Skeletal muscle cell (primary cell): ENCODE results near the gene SLC12A7.
"Not testable (repeated sequence)": the region's sequence is repeated elsewhere in the genome, so short reads cannot be mapped to it uniquely, and the experiment has no call there.

Experiments used
- DNase-seq: peaks from one replicate; pipeline ENCODE4 v3.0.0-alpha.2; 2010; ENCODE audit warnings: low read depth
- H3K4me3 ChIP-seq: 2 replicates; pipeline ENCODE4 v1.5.1; 2011; ENCODE audit warnings: low read depth, mild to moderate bottlenecking, control low read depth, low read length, moderate library complexity

SLC12A7 gene

DNA sequence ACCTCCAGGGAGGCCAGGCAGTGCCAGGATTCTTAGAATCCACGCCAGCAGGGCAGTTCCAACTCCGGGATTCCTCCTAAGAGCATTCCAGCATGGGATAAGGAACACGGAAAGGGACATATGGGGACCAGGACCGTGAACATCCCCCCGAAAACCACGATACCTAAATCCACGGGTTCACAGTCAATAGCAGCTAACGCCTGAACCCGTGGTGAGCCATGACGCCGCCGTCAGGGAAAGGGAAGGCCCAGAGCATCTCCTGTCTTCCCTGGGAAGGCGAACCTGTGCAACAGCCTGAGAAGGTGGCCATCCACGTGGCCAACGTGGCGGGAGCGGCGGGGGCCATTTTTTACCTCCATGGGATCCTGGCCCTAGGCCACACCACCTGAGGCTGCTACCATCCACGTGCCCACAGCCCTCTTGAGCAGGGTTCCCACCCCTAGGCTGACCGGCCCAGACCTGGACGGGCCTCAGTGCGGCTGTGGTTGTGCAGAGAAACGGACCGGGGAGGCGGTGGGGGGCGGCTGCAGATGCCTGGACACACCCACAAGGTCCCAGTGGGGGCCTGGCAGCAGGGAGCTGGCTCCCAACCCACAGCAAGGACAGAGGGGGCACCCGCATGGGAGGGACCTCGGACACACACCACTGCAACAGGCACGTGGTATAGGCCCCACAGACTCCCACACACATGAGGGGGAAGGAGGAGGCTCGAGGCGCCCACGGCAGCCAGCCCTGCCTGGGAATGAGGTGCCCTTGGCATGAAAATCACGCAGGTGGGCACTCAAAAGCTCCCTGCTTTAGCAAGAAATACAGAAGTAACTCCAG is 42.8 kb downstream of the SLC12A7 start:
- no peak overlapping the region for H3K4me3 ChIP-seq
- no peak for DNase-seq

DNA sequence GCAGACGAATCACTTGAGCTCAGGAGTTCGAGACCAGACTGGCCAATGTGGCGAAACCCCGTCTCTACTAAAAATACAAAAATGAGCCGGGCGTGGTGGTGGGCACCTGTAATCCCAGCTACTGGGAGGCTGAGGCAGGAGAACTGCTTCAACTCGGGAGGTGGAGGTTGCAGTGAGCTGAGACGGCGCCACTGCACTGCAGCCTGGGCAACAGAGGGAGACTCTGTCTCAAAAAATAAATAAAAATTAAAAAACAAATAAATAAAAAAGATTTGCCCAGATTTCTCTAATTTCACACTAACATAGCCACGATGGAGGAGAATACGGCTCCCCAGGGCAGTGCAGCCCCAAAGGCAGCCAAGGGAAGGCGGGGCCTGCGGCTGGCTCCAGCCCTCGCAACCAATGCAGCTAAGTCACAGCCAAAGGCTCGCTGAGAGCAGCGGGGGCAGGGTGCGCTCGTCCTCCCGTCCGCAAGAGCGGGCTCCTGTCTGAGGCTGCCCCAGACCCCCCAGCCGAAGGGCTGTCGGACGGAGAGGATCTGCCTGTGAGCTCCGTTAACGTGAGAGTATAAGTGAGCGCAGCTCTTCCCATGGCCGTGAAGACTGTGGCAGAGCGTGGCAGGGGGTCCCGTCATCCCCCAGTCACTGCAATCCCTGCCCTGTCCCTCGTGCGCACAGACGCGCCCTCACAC is 43.5 kb downstream of the SLC12A7 start:
- H3K4me3 ChIP-seq = no peak overlapping the region
- DNase-seq = no peak

DNA sequence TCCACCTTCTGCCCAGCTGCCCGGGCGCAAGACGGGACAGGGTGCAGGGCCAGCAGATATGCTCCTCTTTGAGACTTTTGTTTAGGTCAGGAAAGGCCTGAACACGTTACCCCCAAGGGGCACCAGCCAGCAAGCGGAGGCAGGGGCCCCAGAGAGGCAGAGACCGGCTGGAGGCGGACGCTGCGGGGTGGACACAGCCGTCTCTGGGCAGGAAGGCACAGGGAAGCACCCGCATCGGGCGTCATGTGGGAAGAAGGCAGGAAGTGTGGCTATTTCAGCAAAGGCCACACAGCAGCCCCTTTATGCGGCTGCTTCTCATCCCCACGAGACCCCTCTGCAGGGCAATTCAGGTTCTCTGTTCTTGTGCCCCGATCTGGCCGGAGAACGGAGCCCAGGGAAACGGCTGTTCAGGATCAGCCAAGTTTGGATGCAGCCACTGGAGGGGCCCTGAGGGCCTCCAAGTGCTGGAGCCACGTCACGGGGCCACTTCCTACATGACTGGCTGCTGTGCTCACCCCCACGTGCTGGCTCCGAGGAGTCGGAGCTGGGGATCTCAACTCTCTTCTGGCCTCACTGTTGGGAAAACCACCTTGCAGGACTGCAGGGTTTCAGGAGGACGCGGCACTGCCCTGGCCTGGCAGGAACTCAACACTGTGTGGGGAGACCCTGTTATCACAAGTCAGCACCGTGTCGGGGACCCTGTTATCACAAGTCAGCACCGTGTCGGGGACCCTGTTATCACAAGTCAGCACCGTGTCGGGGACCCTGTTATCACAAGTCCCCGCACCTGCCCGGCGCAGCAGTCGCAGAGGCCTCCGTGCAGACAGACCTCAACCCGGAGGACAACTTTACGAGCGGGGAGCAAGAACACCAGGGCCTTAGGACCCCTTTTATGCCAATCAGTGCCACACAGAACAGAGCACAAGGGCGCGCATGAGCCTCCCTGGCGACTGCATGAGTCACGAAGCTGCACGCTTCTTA is 44.4 kb downstream of the SLC12A7 start:
- DNase-seq = no peak
- H3K4me3 ChIP-seq = no peak overlapping the region

DNA sequence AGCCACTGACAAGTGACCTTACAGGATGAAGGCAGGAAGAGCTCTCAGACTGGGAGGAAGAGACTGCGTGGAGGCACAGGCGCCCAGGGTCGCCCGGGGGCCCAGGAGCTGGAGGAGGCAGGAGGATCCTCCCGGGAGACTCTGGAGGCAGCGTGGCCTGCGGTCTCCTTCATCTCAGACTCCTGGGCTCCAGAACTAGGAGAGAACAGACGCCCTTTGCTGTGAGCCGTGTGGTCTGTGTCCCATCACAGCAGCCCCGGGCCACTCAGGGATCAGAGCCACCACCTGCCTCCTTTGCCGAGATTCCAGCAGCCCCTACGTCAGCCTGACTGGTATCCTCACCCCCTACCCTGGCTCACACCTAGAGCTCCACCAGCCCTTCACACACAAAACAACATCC is 45.2 kb downstream of the SLC12A7 start:
- no peak for DNase-seq
- H3K4me3 ChIP-seq = no peak overlapping the region

DNA sequence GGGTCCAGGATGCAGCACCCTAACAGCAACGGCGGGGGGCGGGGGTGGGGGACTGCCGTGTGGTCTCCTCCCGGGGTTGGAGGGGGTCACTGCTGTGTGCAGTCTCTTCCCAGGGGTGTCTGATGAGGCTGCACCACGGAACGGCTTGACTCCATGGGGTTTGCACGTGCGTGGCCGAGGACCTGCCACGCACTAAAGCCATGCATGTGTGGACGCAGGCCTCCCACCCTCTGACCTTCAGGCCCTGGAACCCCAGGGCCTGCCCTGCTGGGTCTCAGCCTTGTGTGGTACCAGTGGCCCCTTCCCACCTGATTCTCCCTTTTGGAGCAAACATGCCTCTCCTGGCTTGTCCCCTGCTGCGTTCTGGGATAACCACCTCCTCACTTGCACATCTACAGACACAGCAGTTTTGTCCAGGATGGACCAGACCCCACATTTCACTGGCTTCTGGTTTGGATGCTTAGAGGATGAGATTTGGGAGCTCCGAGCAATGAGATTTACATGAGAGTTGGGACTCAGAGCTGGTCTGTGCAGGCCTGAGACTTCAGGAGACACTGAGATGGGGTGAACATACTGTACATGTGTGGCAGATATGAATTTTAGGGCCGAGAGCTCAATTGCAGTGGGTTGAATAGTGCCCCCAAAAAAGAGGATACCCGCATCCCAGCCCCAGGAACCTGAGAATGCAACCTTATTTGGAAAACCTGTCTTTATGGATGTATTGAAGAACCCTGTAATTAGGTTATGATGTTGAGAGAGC is 45.8 kb downstream of the SLC12A7 start:
- no peak overlapping the region for H3K4me3 ChIP-seq
- no peak for DNase-seq

DNA sequence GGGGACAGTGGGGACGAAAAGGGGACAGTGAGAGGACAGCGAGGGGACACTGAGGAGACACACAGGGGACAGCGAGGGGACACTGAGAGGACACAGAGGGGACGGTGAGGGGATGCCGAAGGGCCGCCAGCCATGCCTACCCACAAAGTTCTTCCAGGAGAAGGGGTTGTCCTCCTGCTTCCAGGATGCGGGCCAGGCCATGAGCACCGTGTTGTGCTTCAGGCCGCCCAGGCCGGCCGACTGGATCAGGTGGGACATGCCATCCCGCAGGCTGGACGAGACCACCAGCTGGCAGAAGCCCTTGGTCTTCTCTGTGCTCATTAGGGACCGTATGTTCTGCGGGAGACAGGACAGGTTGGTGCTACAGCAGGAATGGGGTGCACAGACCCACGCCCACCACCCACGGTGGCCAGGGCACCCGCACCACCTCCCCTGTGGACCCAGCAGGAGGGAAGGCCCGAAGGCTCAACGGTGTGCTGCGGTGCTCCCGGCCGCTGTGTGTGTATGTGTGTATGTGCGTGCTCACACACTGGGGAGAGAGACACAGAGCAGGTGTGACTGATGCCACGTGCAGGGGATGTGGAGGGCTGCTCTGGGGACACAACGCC is 46.6 kb downstream of the SLC12A7 start:
- H3K4me3 ChIP-seq = no peak overlapping the region
- no peak for DNase-seq

DNA sequence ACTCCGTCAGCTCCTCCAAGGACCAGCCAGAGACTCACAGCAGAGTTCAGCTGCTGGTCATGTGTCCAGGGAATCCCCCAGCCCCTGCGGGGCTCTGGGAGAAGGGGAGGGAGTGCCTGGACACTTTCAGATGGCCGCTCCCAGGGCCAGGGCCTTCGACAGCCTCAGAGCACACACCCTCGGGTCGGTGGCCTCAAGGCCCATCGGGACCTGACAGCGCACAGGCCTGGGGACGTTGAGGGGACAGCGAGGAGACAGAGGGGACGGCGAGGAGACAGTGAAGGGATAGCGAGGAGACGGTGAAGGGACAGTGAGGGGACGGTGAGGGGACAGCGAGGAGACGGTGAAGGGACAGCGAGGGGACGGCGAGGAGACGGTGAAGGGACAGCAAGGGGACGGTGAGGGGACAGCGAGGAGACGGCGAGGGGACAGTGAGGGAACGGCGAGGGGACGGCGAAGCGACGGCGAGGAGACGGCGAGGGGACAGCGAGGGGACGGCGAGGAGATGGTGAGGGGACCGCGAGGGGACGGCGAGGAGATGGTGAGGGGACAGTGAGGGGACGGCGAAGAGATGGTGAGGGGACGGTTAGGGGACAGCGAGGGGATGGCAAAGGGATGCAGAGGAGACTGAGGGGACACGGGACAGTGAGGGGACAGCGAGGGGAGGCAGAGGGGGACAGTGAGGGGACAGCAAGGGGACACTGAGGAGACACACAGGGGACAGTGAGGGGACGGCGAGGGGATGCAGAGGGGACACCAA is 47.3 kb downstream of the SLC12A7 start:
- no peak for DNase-seq
- H3K4me3 ChIP-seq = no peak overlapping the region

DNA sequence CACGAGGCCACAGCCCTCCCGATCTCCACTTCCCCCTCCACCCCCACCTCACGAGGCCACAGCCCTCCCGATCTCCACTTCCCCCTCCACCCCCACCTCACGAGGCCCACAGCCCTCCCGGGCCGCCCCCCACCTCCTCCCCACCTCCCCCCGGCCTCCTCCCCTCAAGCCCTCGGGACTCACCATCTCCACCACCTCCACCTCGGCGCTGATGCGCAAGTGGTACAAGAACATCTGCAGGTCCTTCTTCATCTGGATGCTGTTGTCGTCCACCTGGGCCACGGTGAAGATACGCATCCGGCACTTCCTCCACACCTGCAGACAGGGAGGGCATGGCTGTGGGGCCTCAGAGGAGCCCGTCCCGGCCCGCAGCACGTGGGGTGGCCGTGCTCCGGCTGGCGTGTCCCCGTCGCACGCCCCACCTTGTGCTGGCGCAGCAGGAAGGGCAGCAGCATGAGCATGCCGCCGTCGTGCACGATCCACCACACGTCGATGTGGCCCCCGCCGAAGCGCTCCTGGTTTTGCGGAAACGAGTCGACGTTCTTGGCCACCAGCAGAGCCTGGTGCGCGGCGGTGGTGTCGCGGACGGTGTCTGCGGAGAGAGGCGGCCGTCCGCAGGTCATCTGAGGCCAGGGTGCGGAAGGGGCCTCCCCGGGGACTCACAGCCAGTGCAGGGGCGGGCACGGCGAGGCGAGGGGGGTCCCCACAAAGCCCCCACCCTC is 48.0 kb downstream of the SLC12A7 start:
- no peak for DNase-seq
- H3K4me3 ChIP-seq = no peak overlapping the region

DNA sequence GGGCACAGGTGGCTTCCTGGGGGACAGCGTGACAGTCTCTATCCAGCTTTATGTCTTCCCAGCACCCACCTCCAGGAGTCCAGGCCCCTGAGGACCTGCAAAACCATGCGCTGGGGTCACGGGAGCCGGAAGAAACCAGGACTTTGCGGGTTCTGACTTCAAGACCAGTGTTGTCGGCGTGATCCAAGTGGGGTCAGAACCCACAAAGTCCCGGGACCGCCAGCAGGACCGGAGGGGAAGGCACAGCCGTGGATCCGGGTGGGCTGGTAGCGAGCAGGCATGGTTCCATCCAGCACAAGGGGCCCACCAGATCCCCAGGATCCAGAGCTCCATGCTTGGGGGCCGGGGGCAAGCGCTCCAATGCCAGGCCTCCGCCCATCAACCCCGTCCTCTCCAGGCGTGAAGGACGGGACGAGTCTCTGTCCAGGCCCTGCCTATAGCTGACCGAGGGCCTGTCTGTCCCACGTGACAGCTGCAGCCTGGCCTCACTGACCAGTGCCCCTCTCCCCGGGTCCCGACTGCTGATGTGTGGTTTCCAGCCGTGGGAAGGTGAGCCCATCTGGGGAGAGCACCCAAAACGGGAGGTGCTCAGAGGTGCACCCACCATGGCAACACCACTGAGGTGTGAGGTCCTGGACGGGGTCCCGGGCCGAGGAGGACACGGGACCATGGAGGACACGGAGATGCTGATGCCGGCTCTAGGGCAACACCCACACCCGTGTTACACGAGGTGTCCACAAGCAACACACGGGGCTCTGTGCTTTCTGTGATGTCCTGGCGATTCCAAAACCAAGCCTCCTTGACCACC is 48.9 kb downstream of the SLC12A7 start:
- no peak for DNase-seq
- H3K4me3 ChIP-seq = no peak overlapping the region

DNA sequence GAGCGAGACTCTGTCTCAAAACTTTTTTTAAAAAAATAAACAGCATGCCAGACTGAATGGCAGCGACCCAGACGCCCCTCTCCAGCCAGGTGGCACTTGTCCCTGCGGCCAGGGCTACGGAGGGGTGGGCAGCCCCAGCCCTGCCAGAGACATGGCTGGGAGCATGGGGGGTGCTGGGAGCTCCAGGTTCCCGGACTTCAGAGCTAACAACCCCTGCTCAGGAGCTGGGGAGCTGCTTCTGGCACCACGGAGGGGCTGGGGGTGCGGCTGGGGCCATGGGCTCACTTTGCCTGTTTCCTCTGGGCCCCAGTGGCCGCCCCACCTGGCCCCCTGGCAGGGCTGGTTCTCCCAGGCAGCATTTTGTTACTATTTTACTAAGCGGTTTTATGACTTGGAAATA is 49.9 kb downstream of the SLC12A7 start:
- no peak overlapping the region for H3K4me3 ChIP-seq
- no peak for DNase-seq

DNA sequence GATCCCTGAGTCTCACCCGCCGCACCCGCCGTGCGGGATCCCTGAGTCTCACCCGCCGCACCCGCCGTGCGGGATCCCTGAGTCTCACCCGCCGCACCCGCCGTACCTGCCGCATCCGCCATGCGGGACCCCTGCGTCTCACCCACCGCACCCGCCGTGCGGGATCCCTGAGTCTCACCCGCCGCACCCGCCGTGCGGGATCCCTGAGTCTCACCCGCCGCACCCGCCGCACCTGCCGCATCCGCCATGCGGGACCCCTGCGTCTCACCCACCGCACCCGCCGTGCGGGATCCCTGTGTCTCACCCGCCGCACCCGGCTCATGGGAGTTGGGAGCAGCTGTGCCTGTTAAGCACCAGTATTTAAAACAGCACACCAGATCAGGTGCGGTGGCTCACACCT is 50.6 kb downstream of the SLC12A7 start:
- not testable (repeated sequence) for DNase-seq, H3K4me3 ChIP-seq

DNA sequence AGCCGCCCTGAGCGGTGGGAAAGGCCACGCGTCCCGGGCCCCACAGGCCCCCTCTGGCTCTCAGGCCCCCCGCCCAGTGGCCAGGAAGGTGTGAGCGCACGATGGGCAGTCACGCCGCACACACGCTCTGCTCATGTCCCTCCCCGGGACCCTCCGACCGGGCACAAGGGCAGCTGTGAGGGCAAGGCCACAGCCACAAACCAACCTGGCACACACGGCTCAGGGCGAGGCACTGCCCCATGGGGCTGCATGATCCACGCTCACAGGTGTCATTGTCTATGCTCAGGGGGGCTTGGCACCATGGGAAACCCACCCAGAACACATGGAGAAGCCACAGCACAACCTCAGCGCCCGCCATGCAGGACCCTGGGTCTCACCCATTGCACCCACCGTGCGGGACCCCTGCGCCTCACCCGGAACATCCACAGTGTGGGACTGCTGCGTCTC is 51.3 kb downstream of the SLC12A7 start:
- no peak for DNase-seq
- no peak overlapping the region for H3K4me3 ChIP-seq

DNA sequence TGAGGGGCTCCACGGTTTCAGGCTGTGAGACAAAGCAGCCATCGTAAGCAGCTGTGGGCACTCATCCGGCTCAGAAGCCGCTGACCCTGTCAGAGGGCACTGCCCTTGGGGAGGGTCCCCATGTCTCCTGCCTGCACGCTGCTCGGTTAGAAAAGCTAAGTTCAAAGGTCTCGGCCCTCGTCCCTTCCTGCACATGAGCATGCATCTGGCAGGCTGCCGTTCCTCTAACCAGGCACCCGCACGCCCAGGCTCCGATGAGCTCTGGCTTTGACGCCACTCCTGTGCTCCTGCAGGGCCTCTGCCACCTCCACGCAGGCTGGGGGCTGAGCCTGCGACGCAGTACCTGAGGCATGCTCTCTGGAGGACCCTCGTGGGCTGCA is 52.0 kb downstream of the SLC12A7 start:
- no peak for DNase-seq
- no peak overlapping the region for H3K4me3 ChIP-seq

DNA sequence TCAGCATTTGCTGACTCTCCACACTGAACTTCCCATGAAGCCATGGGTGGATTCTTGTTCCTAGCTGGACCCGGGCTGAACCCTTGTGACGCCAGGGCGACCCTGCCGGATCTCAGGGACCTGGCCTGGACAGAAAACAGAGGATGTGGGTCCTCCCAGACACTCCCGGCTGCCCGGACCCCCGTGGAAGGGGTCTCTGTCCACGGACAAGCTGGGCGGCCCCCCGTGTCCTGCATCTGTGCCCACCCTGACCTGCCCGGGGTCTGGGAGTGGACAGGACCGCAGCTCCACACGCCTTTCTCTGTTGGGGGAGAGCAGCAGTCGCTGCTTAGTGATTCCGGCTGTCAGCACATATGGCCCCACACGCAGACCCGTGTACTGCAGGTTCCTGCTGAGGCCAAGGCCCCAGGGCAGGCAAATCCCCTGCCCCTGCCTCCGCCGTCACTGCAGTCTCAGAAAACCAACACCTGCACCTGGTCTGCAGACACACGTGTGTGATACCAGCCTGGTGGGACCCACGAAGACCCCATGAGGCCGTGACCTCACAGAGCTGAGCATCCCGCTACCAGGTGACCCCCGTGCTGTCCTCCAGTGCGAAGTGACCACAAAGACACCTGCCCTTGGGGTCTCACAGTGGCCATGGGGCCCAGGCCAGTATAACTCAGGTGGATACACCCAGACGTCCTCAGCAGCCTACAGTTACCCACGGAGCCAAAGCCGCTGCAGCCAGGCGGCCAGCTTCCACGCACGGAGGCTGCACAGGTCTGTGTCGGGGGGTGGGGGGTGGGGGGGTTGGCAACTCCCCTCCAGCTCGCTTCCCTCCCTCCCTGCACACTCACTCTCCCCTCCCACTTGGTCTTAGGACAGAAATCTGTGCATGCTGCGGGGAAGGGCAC is 52.6 kb downstream of the SLC12A7 start:
- no peak for DNase-seq
- H3K4me3 ChIP-seq = no peak overlapping the region

DNA sequence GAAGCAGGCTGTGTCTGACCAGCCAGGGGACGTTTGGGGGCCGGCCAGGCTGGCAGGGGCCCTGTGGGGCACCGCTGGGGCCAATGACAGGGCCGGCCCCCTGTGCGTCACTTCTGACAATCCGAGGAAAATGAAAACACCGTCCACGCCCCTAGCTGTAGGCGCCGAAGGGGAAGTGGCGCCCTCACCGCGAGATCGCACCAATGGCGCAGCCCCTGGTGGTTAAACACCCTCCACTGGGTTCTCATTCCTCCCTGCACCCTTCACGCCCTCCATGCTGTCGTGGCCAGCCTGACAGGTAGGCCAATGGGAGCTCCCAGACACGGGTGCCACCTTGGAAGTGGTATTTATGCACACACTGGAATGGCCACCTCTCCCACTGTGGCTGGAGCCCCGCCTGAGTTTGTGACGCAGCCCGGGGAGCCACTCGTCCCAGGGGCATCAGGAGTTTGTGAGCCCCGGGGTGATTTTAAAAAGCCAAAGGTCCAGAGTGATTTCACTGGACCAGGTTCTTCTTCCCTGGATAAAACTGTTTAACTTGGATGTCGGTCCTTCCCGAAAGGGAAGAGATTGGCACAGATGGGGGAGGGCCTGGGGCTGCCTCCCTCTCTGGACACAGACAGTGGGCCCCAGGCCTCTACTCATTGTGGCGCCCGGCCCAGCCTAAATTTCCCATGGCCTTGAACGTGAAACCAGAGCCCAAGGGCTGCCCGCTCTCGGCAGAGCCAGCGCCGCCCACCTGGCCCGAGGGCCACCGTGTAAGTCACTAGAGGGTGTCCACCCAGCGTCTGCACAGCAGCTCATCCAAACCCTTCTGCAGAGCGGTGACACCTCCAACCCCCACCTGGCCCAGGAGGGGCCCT is 53.5 kb downstream of the SLC12A7 start:
- no peak for DNase-seq
- H3K4me3 ChIP-seq = no peak overlapping the region
